Smooth muscle cell (in vitro differentiated cells): ENCODE results near the gene FRMPD1. TPM values are rescaled to one million over a fixed set of nuclear protein-coding genes. Genes with fewer than 3 reads are reported as not detected.

Experiments
- DNase-seq: peaks from one replicate; lab custom pipeline; 2025; ENCODE audit not compliant: unreplicated experiment; lab: John Stamatoyannopoulos, UW
- H2AFZ ChIP-seq: fragments of 200-600 bp; sonication (generic); 2 replicates; pipeline ENCODE4 v1.6.0; 2016; ENCODE audit warnings: antibody characterized with exemption, low read depth, mild to moderate bottlenecking
- H3F3A ChIP-seq: fragments of 200-600 bp; sonication (generic); 2 replicates; pipeline ENCODE4 v1.6.0; 2017; ENCODE audit warnings: antibody characterized with exemption, low read depth
- H3K27ac ChIP-seq: fragments of 200-600 bp; sonication (generic); 2 replicates; pipeline ENCODE4 v1.5.1; 2016; ENCODE audit warnings: low read depth, mild to moderate bottlenecking
- H3K27me3 ChIP-seq: fragments of 200-600 bp; sonication (generic); 2 replicates; pipeline ENCODE4 v1.6.1; 2016; ENCODE audit warnings: low read depth, mild to moderate bottlenecking
- H3K36me3 ChIP-seq: fragments of 200-600 bp; sonication (generic); 2 replicates; pipeline ENCODE4 v1.5.1; 2016; ENCODE audit warnings: low read depth
- H3K4me1 ChIP-seq: fragments of 200-600 bp; sonication (generic); 2 replicates; pipeline ENCODE4 v1.5.1; 2016; ENCODE audit warnings: low read depth
- H3K4me2 ChIP-seq: fragments of 200-600 bp; sonication (generic); 2 replicates; pipeline ENCODE4 v1.6.0; 2016; ENCODE audit warnings: mild to moderate bottlenecking
- H3K4me3 ChIP-seq: fragments of 200-600 bp; sonication (generic); 2 replicates; pipeline ENCODE4 v1.5.1; 2016; ENCODE audit warnings: mild to moderate bottlenecking
- H3K79me2 ChIP-seq: fragments of 200-600 bp; sonication (generic); 2 replicates; pipeline ENCODE4 v1.6.0; 2016; ENCODE audit warnings: low read depth, mild to moderate bottlenecking
- H3K9ac ChIP-seq: fragments of 200-600 bp; sonication (generic); 2 replicates; pipeline ENCODE4 v1.6.0; 2016; ENCODE audit warnings: low read depth
- H3K9me3 ChIP-seq: fragments of 200-600 bp; sonication (generic); replicated peaks from 2 replicates; pipeline ENCODE4 v1.5.1; 2016; ENCODE audit warnings: low read depth
- H4K20me1 ChIP-seq: fragments of 200-600 bp; sonication (generic); 2 replicates; pipeline ENCODE4 v1.6.0; 2016; ENCODE audit warnings: low read depth
- WGBS: methylation state at CpG from one replicate; pipeline ENCODE4 v1.1.7; 2016; ENCODE audit warnings: low lambda C conversion rate; 5-methylcytosine and 5-hydroxymethylcytosine counted together
- polyA plus RNA-seq: library from polyadenylated mRNA; unstranded; fragments of >200 nt; fragmentation: Nextera tagmentation; extraction: Ambion mirVana; gene quantifications from 2 replicates; pipeline ENCODE4 v1.2.1, GENCODE V29; 2016
- total RNA-seq: library from RNA; depleted of rRNA; stranded (reverse); fragments of >200 nt; gene quantifications from 2 replicates; pipeline ENCODE4 v1.2.3, GENCODE V29; 2014
- TF ChIP-seq, protein P1 (sequence below): fragments of 200-600 bp; sonication (generic); IDR thresholded peaks from 2 replicates; pipeline ENCODE4 v1.5.1; 2017; ENCODE audit warnings: borderline replicate concordance, mild to moderate bottlenecking, antibody characterized with exemption; ENCODE audit not compliant: insufficient read depth, poor library complexity, severe bottlenecking

FRMPD1 gene
- total and polyA plus RNA-seq, 2 experiments from 2014 or later: 0.22 TPM; not detected in 1

DNA sequence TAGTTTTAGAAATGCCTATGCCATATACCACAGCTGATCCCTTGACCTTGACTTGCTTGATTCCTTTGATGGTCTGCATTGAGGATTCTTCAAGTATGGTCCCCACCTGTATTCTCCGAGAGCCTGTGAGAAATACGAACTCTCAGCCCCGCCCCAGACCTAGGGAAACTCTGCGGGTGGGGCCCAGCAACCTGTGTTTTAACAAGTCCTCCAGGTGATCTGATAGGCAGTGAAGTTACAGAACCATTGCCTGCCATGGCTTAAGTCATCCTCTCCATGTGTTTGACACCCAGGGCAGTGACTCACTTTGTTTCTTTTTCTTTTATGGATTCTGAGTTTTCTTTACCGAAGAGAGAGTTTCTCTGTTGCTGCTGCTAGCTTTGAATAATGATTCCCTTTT lies 18.5 kb downstream of the FRMPD1 start:
- H3K9ac ChIP-seq: no peak overlapping the region
- H3K4me3 ChIP-seq: no peak overlapping the region
- no peaks in the 10 kb centered on the region for H3K9me3 ChIP-seq
- no peaks in the 10 kb centered on the region for H3K79me2 ChIP-seq
- H3K27ac ChIP-seq: no peak overlapping the region
- DNase-seq: no peak
- TF ChIP-seq, protein P1, sequence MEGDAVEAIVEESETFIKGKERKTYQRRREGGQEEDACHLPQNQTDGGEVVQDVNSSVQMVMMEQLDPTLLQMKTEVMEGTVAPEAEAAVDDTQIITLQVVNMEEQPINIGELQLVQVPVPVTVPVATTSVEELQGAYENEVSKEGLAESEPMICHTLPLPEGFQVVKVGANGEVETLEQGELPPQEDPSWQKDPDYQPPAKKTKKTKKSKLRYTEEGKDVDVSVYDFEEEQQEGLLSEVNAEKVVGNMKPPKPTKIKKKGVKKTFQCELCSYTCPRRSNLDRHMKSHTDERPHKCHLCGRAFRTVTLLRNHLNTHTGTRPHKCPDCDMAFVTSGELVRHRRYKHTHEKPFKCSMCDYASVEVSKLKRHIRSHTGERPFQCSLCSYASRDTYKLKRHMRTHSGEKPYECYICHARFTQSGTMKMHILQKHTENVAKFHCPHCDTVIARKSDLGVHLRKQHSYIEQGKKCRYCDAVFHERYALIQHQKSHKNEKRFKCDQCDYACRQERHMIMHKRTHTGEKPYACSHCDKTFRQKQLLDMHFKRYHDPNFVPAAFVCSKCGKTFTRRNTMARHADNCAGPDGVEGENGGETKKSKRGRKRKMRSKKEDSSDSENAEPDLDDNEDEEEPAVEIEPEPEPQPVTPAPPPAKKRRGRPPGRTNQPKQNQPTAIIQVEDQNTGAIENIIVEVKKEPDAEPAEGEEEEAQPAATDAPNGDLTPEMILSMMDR: no peak
- H4K20me1 ChIP-seq: no peaks in the 10 kb centered on the region
- H3K36me3 ChIP-seq: no peaks in the 10 kb centered on the region
- H3K4me2 ChIP-seq: no peak overlapping the region
- 65% methylated on average over 5 of the region's 5 CpGs for WGBS
- no peaks in the 10 kb centered on the region for H3F3A ChIP-seq
- H2AFZ ChIP-seq: no peak overlapping the region
- H3K4me1 ChIP-seq: peaks cover 4% of the 10 kb centered on the region
- H3K27me3 ChIP-seq: peaks cover 55% of the 10 kb centered on the region

DNA sequence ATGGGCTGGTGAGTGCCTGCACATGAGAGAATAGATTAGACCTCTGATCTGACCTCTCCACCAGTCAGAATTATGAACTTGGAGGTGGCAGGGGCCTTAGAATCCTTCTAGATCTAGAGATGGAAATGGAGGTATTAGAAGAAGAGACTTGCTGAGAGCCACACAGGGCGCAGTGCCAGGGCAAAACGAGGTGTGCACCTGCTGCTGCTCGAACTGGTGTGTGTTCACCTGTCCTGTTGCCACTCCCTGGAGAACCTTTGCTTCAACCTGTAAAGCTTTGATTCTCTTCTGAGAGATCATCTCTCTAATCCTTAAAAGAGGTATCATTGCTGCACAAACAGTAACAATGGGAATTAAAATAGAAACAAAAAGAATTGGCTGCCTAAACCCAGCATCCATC lies 24.9 kb downstream of the FRMPD1 start:
- TF ChIP-seq, protein P1: no peak
- H3K9me3 ChIP-seq: no peaks in the 10 kb centered on the region
- WGBS: 84% methylated on average over 3 of the region's 3 CpGs
- no peak overlapping the region for H3K4me3 ChIP-seq
- H3K4me2 ChIP-seq: no peak overlapping the region
- no peaks in the 10 kb centered on the region for H4K20me1 ChIP-seq
- H3K9ac ChIP-seq: no peak overlapping the region
- DNase-seq: no peak
- H3K36me3 ChIP-seq: no peaks in the 10 kb centered on the region
- no peaks in the 10 kb centered on the region for H3K79me2 ChIP-seq
- no peak overlapping the region for H3K27ac ChIP-seq
- no peak overlapping the region for H2AFZ ChIP-seq
- no peaks in the 10 kb centered on the region for H3F3A ChIP-seq
- peaks cover 15% of the 10 kb centered on the region for H3K27me3 ChIP-seq
- no peaks in the 10 kb centered on the region for H3K4me1 ChIP-seq

DNA sequence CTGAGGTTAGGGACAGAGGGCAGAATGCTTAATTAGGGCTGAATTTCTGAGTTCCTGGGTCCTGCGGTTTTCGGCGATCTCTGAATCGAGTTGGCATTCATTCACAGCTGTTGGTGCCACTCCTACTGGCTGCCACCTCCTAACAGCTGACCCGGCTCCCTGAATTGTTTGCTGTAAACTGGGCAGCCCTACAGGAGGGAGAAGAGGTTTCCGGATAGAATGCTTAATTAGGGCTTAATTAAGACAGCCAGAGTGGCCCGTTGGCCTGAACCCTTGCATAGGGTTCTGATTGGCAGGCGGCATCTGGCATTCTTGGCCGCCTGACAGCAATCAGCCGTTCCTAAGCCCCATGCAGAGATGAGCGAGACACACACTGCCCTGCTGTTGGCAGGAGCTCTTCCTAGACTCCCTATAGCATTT lies 25.7 kb downstream of the FRMPD1 start:
- DNase-seq: no peak
- no peaks in the 10 kb centered on the region for H3K36me3 ChIP-seq
- no peak overlapping the region for H3K9ac ChIP-seq
- H4K20me1 ChIP-seq: no peaks in the 10 kb centered on the region
- TF ChIP-seq, protein P1: no peak
- WGBS: 72% methylated on average over 11 of the region's 11 CpGs
- H3K4me2 ChIP-seq: no peak overlapping the region
- H3K79me2 ChIP-seq: no peaks in the 10 kb centered on the region
- no peak overlapping the region for H3K4me3 ChIP-seq
- H2AFZ ChIP-seq: no peak overlapping the region
- H3F3A ChIP-seq: no peaks in the 10 kb centered on the region
- no peak overlapping the region for H3K27ac ChIP-seq
- H3K4me1 ChIP-seq: no peaks in the 10 kb centered on the region
- H3K9me3 ChIP-seq: no peaks in the 10 kb centered on the region
- H3K27me3 ChIP-seq: peaks cover 16% of the 10 kb centered on the region

DNA sequence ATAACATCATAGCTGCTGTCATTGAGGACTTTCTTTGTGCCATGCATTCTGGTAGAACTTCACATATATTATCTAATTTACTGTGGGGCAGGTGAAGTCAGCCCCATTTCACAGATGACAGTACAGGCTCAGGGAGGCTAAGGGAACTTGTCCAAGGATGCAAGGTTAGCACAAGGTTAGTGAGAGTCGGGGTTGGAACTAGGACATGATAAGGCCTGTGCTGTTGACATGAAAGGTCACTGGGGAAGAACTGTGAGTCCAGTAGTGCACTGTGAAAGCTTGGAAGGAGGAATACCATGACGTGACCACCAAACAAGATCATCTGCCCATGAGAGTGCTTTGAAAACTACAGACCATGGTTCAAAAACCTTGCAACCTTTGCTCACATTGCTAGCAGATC lies 26.7 kb downstream of the FRMPD1 start:
- TF ChIP-seq, protein P1: no peak
- Histone ChIP-seq H3K9me3 (no peaks in the 10 kb centered on the region), H3K9ac (no peak overlapping the region), H3F3A (no peaks in the 10 kb centered on the region), H3K36me3 (no peaks in the 10 kb centered on the region), H2AFZ (no peak overlapping the region), H3K4me2 (no peak overlapping the region), H3K27me3 (peaks cover 16% of the 10 kb centered on the region), H4K20me1 (no peaks in the 10 kb centered on the region), H3K27ac (no peak overlapping the region), H3K4me1 (no peaks in the 10 kb centered on the region), H3K4me3 (no peak overlapping the region), H3K79me2 (no peaks in the 10 kb centered on the region)
- no peak for DNase-seq
- WGBS: 93% methylated on average over 2 of the region's 2 CpGs
